Neural cell (in vitro differentiated cells): Measurements from ENCODE around the gene PCP2.

Experiments
- EP300 ChIP-seq: fragments of 450-650 bp; conservative IDR thresholded peaks from 2 replicates; pipeline ENCODE4 v1.6.1; 2014; ENCODE audit warnings: antibody characterized with exemption, mild to moderate bottlenecking, moderate library complexity; ENCODE audit not compliant: poor library complexity, severe bottlenecking
- EZH2 ChIP-seq: fragments of 200-600, 300-800 bp; shearing (Covaris generic), sonication (generic); IDR thresholded peaks from 2 replicates; pipeline ENCODE4 v1.6.1; 2014; ENCODE audit warnings: antibody characterized with exemption, low read length, borderline replicate concordance, mild to moderate bottlenecking; ENCODE audit not compliant: insufficient read depth, poor library complexity, severe bottlenecking
- MXI1 ChIP-seq: fragments of 450-650 bp; conservative IDR thresholded peaks from 2 replicates; pipeline ENCODE4 v1.6.1; 2014; ENCODE audit warnings: antibody characterized with exemption, mild to moderate bottlenecking; ENCODE audit not compliant: poor library complexity, severe bottlenecking
- POLR2AphosphoS5 ChIP-seq: IDR thresholded peaks from 2 replicates; pipeline ENCODE4 v1.6.1; 2012
- RAD21 ChIP-seq: fragments of 450-650 bp; conservative IDR thresholded peaks from 2 replicates; pipeline ENCODE4 v1.6.1; 2014; ENCODE audit warnings: antibody characterized with exemption, mild to moderate bottlenecking, moderate library complexity
- TAF1 ChIP-seq: IDR thresholded peaks from 2 replicates; pipeline ENCODE4 v1.6.1; 2012; ENCODE audit warnings: low read depth
- TF ChIP-seq, protein P1 (sequence below): fragments of 450-650 bp; IDR thresholded peaks from 2 replicates; pipeline ENCODE4 v1.5.1; 2014; ENCODE audit warnings: antibody characterized with exemption, mild to moderate bottlenecking, moderate library complexity; ENCODE audit not compliant: poor library complexity, severe bottlenecking
- TF ChIP-seq, protein P2 (sequence below): IDR thresholded peaks from 2 replicates; pipeline ENCODE4 v1.6.1; 2012; ENCODE audit warnings: borderline replicate concordance

- TF ChIP-seq TAF1 (no peak), RAD21 (no peak), POLR2AphosphoS5 (no peak), MXI1 (no peak), EP300 (no peak), EZH2 (no peak)
- TF ChIP-seq, protein P1, sequence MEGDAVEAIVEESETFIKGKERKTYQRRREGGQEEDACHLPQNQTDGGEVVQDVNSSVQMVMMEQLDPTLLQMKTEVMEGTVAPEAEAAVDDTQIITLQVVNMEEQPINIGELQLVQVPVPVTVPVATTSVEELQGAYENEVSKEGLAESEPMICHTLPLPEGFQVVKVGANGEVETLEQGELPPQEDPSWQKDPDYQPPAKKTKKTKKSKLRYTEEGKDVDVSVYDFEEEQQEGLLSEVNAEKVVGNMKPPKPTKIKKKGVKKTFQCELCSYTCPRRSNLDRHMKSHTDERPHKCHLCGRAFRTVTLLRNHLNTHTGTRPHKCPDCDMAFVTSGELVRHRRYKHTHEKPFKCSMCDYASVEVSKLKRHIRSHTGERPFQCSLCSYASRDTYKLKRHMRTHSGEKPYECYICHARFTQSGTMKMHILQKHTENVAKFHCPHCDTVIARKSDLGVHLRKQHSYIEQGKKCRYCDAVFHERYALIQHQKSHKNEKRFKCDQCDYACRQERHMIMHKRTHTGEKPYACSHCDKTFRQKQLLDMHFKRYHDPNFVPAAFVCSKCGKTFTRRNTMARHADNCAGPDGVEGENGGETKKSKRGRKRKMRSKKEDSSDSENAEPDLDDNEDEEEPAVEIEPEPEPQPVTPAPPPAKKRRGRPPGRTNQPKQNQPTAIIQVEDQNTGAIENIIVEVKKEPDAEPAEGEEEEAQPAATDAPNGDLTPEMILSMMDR = no peak
- TF ChIP-seq, protein P2, sequence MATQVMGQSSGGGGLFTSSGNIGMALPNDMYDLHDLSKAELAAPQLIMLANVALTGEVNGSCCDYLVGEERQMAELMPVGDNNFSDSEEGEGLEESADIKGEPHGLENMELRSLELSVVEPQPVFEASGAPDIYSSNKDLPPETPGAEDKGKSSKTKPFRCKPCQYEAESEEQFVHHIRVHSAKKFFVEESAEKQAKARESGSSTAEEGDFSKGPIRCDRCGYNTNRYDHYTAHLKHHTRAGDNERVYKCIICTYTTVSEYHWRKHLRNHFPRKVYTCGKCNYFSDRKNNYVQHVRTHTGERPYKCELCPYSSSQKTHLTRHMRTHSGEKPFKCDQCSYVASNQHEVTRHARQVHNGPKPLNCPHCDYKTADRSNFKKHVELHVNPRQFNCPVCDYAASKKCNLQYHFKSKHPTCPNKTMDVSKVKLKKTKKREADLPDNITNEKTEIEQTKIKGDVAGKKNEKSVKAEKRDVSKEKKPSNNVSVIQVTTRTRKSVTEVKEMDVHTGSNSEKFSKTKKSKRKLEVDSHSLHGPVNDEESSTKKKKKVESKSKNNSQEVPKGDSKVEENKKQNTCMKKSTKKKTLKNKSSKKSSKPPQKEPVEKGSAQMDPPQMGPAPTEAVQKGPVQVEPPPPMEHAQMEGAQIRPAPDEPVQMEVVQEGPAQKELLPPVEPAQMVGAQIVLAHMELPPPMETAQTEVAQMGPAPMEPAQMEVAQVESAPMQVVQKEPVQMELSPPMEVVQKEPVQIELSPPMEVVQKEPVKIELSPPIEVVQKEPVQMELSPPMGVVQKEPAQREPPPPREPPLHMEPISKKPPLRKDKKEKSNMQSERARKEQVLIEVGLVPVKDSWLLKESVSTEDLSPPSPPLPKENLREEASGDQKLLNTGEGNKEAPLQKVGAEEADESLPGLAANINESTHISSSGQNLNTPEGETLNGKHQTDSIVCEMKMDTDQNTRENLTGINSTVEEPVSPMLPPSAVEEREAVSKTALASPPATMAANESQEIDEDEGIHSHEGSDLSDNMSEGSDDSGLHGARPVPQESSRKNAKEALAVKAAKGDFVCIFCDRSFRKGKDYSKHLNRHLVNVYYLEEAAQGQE = no peak
These were observed 4.8 kb downstream of the PCP2 start for GRCh38 chr19:7628589-7629311.
